Embryonic facial prominence (tissue), 1 donor: ENCODE measurements around the gene DYNLT3.

Experiments used
- DNase-seq: peaks from one replicate; pipeline ENCODE4 v3.0.0-alpha.2; 2016; ENCODE audit errors: extremely low spot score

DYNLT3 gene

DNA sequence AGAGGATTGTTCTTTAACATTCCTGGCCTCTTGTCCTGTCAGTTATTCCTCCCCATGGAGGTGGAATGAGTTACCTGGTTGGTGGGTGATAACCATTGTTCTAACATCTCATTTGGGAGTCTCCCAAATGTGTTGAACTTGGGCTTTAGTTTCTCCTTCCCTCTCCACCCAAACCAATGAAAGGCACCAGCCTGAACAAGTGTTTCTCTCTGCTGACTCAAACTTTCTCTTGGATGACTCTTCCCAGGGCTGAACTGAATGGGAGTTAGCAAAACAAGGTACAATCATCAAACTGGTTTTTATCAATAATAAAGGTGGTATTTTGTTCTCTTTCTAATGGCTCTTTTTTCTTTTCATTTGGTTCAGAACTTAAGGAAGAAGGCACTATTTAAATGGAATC lies 2.7 kb downstream of the DYNLT3 start:
- DNase-seq = no peak

- no peak for DNase-seq
These were observed 6.4 kb downstream of the DYNLT3 start for GRCh38 chrX:37840931-37841330.

GRCh38 chrX:37834937-37835336 lies 12.4 kb downstream of the DYNLT3 start:
- DNase-seq = no peak

DNA sequence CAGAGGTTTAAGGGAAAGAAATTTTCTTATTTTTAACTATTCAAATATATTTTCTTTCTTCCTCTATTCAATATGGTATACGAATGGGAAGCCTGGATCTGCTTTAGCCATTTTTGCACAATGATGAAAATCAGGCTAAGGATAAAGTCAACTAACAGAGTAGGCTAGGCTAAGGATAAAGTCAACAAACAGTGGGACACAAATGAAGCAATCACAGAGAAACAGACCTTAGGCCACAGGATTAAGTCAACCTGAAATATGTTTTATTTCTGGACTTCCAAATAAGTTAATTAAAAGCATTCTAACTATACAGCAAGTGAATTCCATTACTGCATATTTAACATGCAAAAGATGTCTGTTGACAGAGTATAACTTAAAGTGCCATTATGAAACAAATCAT lies 17.0 kb downstream of the DYNLT3 start:
- DNase-seq = no peak

GRCh38 chrX:37829721-37830120 lies 17.6 kb downstream of the DYNLT3 start:
- no peak for DNase-seq

DNA sequence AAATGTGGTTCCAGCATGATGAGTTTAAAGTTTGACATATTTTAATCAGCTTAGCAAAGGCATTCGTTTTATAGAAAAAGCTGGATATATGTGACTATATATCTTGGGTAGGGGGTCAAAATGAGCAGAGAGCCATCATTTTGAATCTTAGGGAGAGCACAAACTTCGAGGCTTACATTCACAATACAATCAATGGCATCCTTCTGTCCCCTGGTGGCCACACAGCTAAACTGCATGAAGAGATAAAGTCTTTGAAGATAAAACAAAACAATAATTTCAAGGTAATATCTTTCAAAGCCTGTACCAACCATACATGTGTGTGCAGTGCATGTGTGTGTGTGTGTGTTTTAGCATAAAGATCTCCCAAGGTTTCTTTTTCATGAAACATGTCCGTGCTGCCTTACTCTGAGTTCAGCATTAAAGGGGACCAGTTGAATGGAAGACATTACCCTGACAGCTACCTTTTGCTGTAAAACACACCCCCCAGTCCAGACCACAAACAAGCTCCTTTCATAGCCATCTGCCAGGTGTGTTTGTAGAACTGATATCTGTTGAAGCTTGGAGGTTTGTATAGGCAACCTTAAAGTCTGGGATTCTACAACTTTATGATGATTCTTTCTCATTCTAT lies 22.0 kb downstream of the DYNLT3 start:
- no peak for DNase-seq

- DNase-seq = no peak
These were observed 22.7 kb downstream of the DYNLT3 start for GRCh38 chrX:37824491-37825214.

DNA sequence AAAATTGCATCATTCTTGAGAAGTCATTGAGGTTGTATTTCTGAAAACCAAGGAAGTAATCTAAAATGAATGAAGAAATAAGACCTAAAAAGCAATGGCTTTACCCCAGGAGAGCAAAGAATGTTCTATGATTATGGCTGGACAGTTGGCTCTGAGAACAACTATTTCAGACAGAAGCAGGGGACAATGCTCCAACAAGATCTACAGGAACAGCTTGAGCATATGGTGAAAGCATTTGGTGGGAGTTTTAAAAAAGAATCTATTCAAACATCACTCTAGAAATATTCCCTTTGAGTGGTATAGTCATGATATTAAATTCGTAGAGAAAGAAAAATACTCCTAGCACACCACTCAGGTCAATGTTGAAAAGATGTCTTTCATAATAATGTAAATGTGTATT lies 26.7 kb downstream of the DYNLT3 start:
- DNase-seq = no peak

- DNase-seq = no peak
These were observed 29.3 kb downstream of the DYNLT3 start for GRCh38 chrX:37818031-37818430.

- no peak for DNase-seq
These were observed 29.8 kb downstream of the DYNLT3 start for GRCh38 chrX:37817579-37817978.

- DNase-seq = no peak
These were observed 30.2 kb downstream of the DYNLT3 start for GRCh38 chrX:37817176-37817575.

- DNase-seq = no peak
These were observed 30.6 kb downstream of the DYNLT3 start for GRCh38 chrX:37816766-37817165.

DNA sequence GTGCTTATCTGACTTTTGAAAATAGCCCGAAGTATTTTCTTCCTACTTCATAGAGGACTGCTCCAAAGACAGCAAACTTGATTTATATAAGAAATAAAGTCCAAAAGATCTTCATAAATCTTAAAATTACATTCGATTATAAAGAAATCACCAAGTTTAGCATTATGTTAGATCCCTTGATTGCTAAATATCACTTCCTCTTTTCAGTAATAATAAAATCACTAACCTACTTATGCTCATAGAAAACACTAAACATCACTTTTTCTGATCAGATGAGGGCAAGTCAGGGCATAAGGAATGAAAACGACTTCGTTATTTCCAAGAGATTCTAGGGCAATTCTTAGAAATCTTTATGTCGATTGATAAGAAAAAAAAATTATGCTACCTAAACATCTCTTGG lies 32.0 kb downstream of the DYNLT3 start:
- no peak for DNase-seq

- no peak for DNase-seq
These were observed 33.8 kb downstream of the DYNLT3 start for GRCh38 chrX:37813570-37813969.

DNA sequence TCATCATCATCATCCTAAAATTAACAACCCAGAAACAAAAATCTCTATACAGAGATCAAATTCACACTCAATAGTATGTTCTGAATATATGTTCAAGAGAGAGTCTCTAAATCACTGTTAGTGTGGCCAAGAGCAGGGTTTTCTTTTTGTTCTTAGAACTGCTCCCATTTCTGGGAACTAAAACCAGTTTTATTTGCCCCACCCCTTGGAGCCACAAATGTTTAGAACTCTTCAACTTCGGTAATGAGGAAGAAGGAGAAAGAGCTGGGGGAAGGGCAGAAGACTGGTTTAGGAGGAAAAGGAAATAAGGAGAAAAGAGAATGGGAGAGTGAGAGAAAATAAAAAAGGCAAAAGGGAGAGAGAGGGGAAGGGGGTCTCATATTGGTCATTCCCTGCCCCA lies 35.3 kb downstream of the DYNLT3 start:
- no peak for DNase-seq

DNA sequence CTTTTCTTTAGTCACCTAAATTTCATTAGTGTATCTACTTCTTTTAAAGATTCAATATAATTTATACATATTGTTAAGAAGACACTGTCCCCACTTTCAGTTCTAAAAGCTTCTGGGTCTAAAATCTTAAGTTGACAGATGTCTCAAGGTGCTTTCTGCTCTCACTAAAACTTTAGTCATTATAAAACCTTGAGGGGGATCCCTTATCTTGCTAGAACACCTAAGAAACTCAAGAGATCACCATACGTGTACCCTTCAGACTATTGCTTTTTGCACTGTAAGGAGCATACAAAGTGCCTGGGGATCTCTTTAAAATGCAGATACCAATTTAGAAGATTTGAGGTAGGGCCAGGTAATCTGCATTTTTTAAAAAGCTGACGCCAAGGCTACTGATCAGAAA lies 37.4 kb downstream of the DYNLT3 start:
- no peak for DNase-seq

- DNase-seq = no peak
These were observed 44.3 kb downstream of the DYNLT3 start for GRCh38 chrX:37803057-37803456.

DNA sequence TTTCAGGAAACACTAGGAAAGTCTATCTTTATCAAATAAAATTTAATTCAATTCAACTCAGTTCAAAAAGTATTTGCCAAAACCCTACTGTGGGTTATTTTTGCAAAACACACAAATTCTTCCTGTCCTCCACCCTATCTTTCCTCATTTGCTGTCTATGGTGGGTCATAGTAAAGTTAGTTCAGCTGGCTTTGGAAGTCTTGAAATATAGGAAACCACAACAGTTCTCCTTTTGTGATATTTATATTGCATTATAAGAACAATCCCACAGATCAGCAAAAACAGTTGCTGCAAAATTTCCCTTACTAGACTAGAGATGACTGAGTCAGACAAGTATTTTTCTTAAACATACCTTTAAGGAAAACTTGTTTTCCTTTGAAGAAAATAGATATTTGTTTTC lies 45.3 kb downstream of the DYNLT3 start:
- no peak for DNase-seq

DNA sequence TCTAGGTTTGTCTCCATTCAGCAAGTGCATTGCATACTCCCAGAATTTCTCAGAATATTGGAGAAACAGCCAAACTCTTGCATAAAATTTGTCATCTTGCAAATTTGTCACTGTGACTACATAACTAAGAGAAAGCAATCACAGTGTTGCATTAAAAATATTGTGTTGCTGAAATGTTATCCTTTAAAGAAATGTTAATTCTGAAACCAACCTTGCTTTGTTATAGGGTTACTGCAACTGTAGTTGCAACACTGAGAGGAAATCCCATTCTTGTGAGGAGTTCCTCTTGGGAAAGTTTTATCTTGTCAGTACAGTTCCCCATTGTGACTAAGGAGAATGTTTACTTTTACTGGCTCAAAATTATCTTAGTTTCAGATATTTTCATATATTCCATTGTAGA lies 46.7 kb downstream of the DYNLT3 start:
- DNase-seq = no peak

GRCh38 chrX:37799936-37800335 lies 47.4 kb downstream of the DYNLT3 start:
- no peak for DNase-seq

DNA sequence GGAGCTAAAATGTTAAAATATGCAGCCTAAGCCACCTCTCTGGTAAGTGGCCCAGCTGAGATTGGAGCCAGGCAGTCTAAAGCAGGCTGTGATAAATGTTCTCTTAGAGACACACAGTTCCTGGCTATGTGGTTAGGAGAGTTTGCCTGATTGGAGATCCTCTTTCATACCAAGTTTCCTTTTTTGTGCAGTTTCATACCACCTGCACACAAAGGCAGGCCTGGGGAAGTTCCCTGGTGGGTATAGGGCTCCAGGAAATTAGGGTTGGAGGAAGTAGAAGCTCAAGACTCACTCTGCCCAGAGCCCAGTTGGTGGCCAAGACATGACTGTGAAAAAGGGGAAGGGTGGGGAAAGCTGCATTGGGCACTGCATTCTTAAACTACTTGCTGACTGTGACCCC lies 50.6 kb downstream of the DYNLT3 start:
- DNase-seq = no peak

- no peak for DNase-seq
These were observed 51.1 kb downstream of the DYNLT3 start for GRCh38 chrX:37796310-37796709.
